ENCODE data around the gene SZT2.

- TF ChIP-seq ZFP3 (CRISPR knock-in tag; IDR thresholded peaks at IDR 0.05): no peak
- no peak for TF ChIP-seq PATZ1 (CRISPR knock-in tag; IDR thresholded peaks at IDR 0.05; ENCODE audit: borderline replicate concordance)
- TF ChIP-seq ZNF70 (CRISPR knock-in tag; IDR thresholded peaks at IDR 0.05): no peak
- TF ChIP-seq TCF4 (CRISPR knock-in tag; IDR thresholded peaks at IDR 0.05; ENCODE audit: borderline replicate concordance): no peak
- TF ChIP-seq RARB (CRISPR knock-in tag; IDR thresholded peaks at IDR 0.05): no peak
- TF ChIP-seq ARNTL (CRISPR knock-in tag; IDR thresholded peaks at IDR 0.05; ENCODE audit: borderline replicate concordance, low read depth): no peak
- TF ChIP-seq CREB5 (CRISPR knock-in tag; IDR thresholded peaks at IDR 0.05; ENCODE audit: low read depth): no peak
Measured at GRCh38 chr1:43472087-43472462, 82.4 kb downstream of the SZT2 start.
